Superior temporal gyrus (tissue), 1 donor: Measurements from ENCODE around the gene COL17A1.
A peak's percentile ranks its signal among the peaks of the same experiment; 100 is the strongest.

Experiments
- DNase-seq: peaks from one replicate; pipeline ENCODE4 v3.0.0-alpha.2; 2016; ENCODE audit errors: extremely low spot score

COL17A1 gene

DNA sequence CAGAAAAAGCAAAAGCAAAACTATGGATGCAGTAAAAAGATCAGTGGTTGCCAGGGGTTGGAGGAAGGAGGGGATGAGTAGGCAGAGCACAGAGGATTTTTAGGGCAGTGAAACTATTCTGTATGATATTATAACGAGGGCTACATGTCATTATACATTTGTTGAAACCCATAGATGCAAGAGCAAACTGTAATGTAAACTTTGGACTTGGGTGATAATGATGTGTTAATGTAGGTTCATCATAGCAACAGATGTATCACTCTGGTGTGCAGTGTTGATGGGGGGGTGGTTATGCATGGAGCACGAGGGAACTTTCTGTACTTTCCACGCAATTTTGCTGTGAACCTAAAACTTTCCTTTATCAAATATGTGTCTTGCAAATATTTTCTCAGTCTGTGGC, 95.6 kb downstream of the COL17A1 start:
- DNase-seq: no peak

DNA sequence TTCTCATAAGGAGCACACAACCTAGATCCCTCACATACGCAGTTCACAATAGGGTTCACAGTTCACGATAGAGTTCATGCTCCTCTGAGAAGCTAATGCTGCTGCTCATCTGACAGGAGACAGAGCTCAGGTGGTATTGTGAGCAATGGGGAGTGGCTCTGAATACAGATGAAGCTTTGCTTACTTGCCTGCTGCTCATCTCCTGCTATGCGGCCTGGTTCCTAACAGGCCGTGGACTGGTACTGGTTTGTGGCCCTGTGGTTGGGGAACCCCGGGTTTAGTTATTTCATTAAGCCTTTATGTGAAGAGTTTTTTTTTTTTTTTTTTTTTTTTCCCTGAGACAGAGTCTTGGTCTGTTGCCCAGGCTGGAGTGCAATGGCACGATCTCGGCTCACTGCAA, 99.3 kb downstream of the COL17A1 start:
- no peak for DNase-seq

DNA sequence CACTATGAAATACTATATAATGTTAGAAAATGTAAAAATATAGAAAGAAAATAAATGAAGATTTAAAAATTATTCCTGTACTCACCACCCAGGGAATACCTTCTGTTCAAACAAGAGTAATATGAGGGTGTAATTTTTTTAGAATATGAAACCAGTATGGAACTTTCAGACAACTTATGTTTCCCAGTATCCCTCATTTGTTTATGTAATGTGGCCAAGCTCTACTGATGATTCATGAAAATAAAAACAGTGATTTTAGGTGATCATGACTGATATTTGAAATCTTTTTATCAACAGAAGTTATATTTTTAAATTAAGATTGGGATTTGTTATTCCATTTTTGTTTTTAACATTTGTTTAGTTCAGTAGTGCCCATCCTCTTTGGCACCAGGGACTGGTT, 100.0 kb downstream of the COL17A1 start:
- DNase-seq: no peak

DNA sequence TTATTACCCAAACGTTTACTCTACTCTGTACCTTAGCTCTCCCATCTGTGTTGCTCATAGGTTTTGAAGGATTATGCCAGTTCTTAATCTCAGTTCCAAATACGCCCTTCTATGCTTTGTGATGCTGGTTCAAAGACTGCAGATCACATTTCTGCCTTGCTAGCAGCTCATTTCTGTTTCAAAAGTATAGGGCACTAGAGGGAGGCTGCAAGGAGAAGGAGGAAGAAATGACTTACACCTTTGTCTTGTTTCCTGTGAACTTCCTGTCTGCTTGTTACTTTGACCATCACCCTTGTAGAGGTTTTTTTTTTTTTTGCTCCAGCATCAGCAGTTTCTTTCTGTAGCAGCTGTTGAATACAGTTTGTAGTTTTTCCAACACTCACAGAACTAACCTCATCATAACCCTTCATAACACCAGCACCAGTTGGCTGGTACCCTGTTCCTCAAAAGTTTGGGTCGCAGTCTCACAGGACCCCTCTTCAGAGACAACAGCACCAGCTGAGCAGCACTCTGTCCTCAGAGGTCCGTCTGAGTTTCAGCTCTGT, 102.2 kb downstream of the COL17A1 start:
- DNase-seq: no peak

DNA sequence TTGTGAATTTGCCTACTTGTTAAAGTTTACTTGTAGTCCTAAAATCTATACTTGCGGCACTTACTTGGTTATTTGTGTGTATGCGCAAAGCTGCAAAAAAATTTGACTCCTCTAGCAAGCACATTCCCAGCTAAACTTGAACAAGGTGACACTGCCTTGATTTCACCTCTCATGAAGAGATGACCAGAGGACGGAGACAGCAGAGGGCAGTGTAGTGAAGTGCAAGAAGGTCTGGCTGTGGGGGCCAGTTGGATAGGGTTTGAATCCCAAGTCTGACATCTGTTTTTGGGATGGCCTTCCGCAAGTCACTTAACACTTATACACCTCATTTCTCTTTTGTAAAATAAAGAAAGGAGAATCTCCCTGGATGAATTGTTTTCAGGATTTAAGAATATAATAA, 103.0 kb downstream of the COL17A1 start:
- DNase-seq: peak; percentile 55
